GOT3 (cell line): ENCODE measurements around the gene MTR.

Source experiments
- DNase-seq: peaks from one replicate; lab custom pipeline; 2025; ENCODE audit warnings: mixed read lengths; lab: John Stamatoyannopoulos, UW

Gene MTR

DNA sequence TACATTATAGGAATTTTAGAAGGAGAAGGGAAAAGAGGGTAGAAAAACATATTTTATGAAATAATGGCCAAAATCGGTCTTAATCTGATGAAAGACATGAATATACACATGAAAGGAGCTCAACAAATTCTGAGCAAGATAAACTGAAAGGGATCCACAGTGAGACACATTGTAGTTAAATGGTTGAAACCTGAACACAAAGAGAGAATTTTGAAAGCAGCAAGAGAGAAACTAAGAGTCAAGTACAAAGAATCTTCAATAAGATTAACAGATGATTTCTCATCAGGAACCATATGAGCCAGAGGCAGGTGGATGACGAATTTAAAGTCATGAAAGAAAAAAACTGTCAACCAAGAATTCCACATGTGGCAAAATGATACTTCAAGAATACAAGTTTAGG is 15.8 kb upstream of the MTR start:
- DNase-seq: no peak

DNA sequence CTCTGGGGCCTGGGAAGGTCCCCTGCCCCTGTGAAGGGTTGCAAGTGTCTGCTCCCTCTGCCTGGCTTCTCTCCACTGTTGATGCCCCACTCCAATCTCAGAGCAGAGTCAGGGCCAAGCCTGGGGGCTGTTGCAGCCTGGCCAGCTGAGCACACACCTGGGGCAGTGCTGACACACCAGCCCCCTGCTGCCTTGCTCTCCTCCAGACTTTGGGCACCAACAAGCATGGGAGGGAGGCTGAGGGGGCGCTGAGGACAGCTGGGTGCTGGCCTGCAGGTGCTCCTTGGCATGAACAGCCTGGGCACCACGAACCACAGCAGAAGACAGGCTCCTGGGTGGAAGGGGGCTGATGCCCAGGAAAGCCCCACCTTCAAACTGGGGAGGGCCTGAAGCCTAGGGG is 9.6 kb upstream of the MTR start:
- no peak for DNase-seq

- DNase-seq: no peak
These were observed 8.6 kb upstream of the MTR start for GRCh38 chr1:236786453-236786852.

GRCh38 chr1:236794585-236795034 is 482 bp upstream of the MTR start:
- DNase-seq: no peak

DNA sequence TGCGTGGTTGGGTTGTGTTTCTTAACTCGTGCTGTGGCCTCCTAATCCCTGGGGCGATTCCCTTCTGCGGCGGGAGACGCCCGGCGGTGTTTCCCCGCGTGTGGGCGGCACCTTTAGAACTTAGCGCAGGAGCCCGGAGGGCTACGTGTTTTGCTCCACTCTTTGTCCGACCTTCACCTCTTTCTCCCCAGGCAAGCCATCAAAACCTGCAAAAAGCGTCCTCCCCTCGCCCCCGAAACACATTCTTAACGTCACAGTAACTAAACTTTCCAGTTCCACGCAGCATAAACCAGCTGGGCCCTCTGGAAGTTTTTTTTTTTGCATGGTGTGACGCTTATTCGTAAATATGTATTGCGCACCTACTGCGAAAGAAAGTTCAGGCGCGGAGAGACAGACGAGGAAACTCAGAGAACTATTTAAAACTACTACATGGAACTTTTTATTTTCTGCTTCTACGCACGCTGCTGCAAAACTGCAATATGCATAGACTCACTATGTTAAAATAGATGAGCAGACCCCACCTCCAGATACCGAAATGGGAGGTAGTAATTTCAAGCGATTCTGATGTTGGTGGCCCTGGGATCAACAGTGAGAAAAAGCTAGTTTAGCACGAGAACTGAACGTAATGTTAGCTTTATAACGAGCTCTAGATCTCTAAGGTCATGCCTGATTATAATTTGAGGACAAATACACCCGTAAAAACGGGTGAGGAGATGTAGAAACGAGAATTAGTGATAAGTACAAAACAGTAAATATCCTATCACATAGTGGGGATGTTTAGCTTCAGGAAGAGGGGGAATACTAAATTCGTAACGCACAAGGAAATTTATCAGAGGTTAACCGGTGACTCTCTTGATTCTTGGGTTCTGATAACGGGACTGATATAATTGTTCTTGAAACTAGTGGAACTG is 920 bp downstream of the MTR start:
- DNase-seq: no peak

DNA sequence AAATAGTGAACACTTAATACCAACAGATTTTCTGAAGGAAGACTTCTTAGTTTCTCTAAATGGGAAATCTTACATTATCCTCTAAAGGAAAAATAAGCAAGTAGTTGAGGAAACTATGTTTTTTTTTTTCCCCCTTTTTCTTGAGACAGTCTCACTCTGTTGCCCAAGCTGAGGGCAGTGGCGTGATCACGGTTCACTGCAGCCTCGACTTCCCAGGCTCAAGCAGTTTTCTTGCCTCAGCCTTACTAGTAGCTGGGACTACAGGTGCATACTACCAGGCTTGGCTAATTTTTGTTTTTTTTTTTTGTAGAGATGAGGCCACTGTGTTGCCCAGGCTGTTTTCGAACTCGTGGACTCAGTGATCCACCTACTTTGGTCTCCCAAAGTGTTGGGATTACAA is 3.9 kb downstream of the MTR start:
- no peak for DNase-seq

GRCh38 chr1:236800002-236800620 is 5.0 kb downstream of the MTR start:
- DNase-seq: no peak

GRCh38 chr1:236800623-236801022 is 5.5 kb downstream of the MTR start:
- no peak for DNase-seq

GRCh38 chr1:236802264-236802663 is 7.2 kb downstream of the MTR start:
- DNase-seq: no peak

- no peak for DNase-seq
These were observed 11.5 kb downstream of the MTR start for GRCh38 chr1:236806634-236807033.

DNA sequence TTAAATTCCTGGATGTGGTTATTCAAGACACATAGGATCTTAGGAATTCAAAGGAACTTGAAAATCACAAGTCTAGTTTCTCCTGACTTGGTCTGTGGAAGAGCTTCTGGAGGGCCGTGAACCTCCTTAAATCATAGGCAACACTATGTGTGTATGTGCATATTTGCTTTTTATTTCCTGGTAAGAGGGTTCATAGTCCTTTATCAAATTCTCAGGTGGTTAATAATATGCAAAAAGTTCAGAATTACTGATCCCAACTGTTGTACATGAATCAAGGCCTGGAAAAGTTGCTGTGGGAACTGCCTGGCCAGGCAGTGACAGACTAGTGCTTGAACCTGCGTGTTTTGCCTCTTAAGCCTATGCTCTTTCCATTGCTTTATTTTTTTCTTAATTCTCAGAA is 12.9 kb downstream of the MTR start:
- no peak for DNase-seq

GRCh38 chr1:236808564-236809130 is 13.6 kb downstream of the MTR start:
- no peak for DNase-seq

GRCh38 chr1:236809148-236809547 is 14.1 kb downstream of the MTR start:
- DNase-seq: no peak

- no peak for DNase-seq
These were observed 14.9 kb downstream of the MTR start for GRCh38 chr1:236810018-236810417.

DNA sequence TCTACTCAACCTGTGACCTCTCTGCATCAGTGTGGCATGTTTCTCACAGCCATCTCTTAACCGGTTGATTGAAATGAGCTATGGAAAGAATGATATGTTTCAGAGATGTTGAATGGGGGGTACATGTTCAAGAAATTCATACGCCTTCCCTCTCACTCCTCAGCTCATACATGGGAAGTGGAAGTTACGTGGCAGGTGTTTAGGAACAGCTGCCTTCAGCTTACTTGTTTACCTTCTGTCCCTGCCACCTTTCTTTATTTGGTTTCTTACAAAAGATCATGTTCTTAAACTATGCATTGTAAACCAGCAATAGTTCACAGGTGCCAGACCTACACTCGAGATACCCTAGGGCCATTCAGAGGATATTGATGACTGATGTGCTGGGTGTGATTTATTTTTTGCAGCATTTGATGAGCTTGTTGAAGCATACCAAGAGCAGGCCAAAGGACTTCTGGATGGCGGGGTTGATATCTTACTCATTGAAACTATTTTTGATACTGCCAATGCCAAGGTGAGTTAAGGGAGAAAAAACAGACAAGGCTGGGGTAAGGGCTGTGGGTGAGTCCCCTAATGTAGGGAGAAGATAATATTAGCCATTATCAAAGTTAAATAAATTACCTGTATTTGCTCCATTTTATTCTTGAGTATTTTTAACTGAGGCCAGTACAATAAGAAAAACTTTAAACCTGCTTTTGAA is 17.4 kb downstream of the MTR start:
- DNase-seq: no peak

DNA sequence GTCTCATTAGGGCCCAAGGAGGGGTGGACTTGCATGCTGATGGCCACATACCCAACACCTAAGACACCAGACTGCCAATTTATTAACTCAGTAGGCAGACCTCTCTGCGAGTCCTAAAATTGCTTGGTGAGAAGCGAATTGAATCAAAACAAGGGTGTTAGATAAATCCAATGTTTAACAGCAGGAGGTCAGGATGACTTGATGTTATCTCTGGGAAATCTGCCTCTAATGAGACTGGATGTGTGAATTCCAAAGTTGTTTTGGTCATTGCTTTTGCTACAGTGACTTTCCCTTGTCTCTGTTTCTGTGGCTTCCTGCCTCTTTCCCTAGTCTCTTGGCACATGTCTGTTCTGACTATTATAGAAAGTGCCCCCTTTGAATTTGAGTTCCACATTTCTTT is 20.8 kb downstream of the MTR start:
- DNase-seq: no peak

DNA sequence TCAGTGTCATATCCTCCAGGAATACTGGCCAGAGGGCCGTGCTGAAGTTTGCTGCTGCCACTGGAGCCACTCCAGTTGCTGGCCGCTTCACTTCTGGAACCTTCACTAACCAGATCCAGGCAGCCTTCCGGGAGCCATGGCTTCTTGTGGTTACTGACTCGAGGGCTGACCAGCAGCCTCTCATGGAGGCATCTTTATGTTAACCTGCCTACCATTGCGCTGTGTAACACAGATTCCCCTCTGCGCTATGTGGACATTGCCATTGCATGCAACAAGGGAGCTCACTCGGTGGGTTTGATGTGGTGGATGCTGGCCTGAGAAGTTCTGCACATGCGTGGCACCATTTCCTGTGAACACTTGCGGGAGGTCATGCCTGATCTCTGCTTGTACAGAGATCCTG is 24.8 kb downstream of the MTR start:
- no peak for DNase-seq

DNA sequence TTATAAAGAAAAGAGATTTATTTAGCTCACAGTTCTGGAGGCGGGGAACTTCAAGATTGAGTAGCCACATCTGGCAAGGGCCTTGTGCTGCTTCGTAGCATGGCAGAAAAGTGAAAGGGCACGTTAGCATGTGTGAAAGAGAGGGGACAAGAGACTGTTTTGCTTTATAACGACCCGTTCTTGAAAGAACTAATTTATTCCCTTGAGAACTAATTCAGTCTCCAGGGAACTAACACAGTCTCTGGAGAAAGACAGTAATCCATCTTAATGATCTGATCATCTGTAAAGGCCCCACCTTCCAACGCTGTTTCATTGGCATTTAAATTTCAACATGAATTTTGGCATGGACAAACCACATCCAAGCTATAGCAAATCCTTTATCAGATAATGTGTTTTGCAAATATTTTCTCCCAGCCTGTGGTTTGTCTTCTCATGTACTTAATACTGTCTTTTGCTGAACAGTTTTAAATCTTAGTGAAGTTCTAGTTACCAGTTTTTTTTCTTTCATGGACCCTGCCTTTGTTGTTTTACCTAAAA is 26.1 kb downstream of the MTR start:
- no peak for DNase-seq

GRCh38 chr1:236823559-236823958 is 28.5 kb downstream of the MTR start:
- no peak for DNase-seq

DNA sequence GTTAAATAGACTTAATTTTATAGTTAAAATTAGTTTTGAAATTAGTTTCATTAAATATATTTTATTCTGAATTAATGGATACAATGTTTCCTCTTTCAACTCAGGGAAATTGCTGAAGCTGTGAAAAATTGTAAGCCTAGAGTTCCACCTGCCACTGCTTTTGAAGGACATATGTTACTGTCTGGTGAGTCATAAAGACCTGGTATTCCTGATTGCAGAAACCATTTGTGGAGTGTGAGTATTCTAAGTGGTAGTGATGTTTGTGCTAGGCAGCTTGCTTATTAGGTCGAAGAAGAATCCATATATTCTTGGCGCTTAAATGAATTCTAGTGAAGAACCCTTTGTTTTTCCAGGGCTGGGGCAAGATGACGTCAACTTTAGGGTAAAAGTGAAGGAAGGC is 34.0 kb downstream of the MTR start:
- no peak for DNase-seq

- DNase-seq: no peak
These were observed 35.0 kb downstream of the MTR start for GRCh38 chr1:236830116-236830515.

DNA sequence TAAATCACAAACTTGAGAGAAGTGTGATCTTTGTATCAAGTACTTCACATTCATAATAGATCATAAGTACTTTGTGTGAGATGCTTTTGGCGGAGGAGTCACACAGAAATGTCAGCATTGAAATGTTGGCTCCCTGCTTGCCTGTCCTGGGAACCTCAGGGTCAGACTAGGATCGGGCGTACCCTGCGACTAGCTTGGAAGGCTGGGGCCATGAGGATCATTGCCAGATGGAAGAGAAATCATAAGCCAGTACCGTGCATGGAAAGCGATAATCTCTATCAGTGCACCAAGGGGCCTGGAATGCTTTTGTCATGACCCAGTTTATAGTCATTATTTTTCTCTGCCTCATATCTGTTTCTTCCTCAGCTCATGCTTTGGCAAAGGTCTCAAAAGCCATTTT is 35.5 kb downstream of the MTR start:
- DNase-seq: no peak
